ENCODE data around the gene STAB1. TPM values are rescaled to one million over a fixed set of nuclear protein-coding genes. Genes with fewer than 3 reads are reported as not detected.
A peak's percentile ranks its signal among the peaks of the same experiment; 100 is the strongest.

STAB1 gene
- total and polyA plus RNA-seq, 2 experiments from 2014 or later, result not detected

DNA sequence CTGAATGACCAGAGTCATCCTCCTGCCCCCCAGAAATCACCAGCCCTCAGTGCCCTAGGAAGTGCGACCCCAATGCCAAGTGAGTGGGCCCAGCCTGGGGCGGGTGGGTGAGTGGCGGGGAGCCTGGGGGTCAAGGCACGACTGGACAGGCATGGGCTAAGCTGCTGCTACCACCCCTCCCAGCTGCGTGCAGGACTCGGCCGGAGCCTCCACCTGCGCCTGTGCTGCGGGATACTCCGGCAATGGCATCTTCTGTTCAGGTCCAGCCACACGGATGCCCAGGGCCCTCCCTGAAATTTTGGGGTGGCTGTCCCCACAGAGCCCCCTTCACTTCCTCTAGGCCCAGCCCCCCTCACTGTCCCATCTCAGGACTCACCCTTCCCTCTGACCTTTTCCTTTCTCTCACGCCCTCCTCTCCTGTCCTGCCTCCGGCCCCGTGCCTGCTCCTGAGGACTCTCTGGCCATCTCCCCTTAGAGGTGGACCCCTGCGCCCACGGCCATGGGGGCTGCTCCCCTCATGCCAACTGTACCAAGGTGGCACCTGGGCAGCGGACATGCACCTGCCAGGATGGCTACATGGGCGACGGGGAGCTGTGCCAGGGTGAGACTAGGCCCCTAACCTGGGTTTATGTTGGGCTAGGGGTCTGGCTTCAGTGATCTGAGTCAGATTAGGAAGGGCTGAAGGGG is 21.5 kb downstream of the STAB1 start:
- H3K9me3 ChIP-seq (ENCODE audit: low read depth), result no peaks in the 10 kb centered on the region
- H3K9me2 ChIP-seq (ENCODE audit: insufficient read depth), result no peaks in the 10 kb centered on the region
- no peak overlapping the region for H2AFZ ChIP-seq
- TF ChIP-seq EZH2phosphoT487 (IDR thresholded peaks at IDR 0.05; ENCODE audit: insufficient read depth, low read depth) (no peak), EZH2 (IDR thresholded peaks at IDR 0.05; ENCODE audit: insufficient read depth, poor library complexity, severe bottlenecking) (no peak)
- no peaks in the 10 kb centered on the region for H3K36me3 ChIP-seq (ENCODE audit: low read depth)
- H4K20me1 ChIP-seq (ENCODE audit: insufficient read depth), result no peaks in the 10 kb centered on the region
- H3K27ac ChIP-seq, result no peak overlapping the region
- in situ Hi-C loops (cut with MboI), result no loop called here
- H3K4me3 ChIP-seq, result no peak overlapping the region
- H3K27me3 ChIP-seq (replicated peaks; ENCODE audit: insufficient read depth), result no peaks in the 10 kb centered on the region; the same call in 1 of the 2 replicates
- no peaks in the 10 kb centered on the region for H3F3A ChIP-seq (ENCODE audit: insufficient read depth)
- H3K79me2 ChIP-seq (ENCODE audit: insufficient read depth), result no peaks in the 10 kb centered on the region
- WGBS, 2 experiments (ENCODE audit: low coverage in 1 of 2, low lambda C conversion rate in 2 of 2, missing lambda C conversion rate in 2 of 2), result 79 to 81% methylated on average over 10 to 19 of the region's 19 CpGs
- no peak overlapping the region for H3K4me2 ChIP-seq (ENCODE audit: unreplicated experiment)
- DNase-seq, result no peak
- no peak overlapping the region for H3K9ac ChIP-seq
- H3K4me1 ChIP-seq (ENCODE audit: insufficient read depth), result no peaks in the 10 kb centered on the region

DNA sequence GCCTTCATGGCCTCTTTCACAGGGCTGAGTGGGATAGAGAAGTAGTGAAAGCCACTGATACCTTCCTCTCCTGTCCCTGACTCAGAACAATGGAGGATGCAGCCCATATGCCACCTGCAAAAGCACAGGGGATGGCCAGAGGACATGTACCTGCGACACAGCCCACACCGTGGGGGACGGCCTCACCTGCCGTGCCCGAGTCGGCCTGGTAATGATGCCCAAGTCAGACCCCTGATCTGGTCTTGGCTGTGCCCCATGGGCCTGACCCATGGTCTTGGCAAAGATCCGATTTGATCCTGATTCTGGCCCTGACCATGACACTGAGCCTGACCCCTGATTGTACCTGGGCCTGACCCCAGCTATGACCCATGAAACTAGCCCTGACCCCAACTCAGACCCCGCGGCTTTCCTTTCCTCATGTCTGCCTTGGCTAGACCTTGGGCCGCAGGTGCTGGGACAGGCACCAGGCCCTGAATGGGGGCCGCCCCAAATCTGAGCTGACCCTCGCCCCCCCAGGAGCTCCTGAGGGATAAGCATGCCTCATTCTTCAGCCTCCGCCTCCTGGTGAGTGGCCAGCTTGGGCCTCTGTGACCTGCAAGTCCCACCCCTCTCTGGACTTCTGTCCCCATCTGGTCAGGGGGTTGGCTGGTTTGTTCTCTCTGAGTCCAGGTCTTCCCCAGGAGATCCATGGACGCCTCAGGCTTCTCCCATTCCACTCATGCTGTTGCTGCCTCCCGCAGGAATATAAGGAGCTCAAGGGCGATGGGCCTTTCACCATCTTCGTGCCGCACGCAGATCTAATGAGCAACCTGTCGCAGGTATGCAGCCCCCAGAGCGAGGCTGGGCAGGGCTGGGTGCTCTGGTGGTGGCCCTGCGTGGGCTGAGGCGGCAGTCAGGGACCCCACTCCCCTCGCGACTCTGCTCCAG is 22.9 kb downstream of the STAB1 start:
- DNase-seq, result no peak
- 75 to 84% methylated on average over 21 to 25 of the region's 25 CpGs for WGBS, 2 experiments (ENCODE audit: low coverage in 1 of 2, low lambda C conversion rate in 2 of 2, missing lambda C conversion rate in 2 of 2)
- no peak for TF ChIP-seq EZH2 (IDR thresholded peaks at IDR 0.05; ENCODE audit: insufficient read depth, poor library complexity, severe bottlenecking)
- no peak for TF ChIP-seq EZH2phosphoT487 (IDR thresholded peaks at IDR 0.05; ENCODE audit: insufficient read depth, low read depth)
- Histone ChIP-seq H4K20me1 (ENCODE audit: insufficient read depth) (no peaks in the 10 kb centered on the region), H3K9ac (no peak overlapping the region), H3K4me1 (ENCODE audit: insufficient read depth) (no peaks in the 10 kb centered on the region), H3K4me2 (ENCODE audit: unreplicated experiment) (no peak overlapping the region), H3K4me3 (no peak overlapping the region), H3K9me2 (ENCODE audit: insufficient read depth) (no peaks in the 10 kb centered on the region), H3K27ac (no peak overlapping the region), H3F3A (ENCODE audit: insufficient read depth) (no peaks in the 10 kb centered on the region), H2AFZ (no peak overlapping the region), H3K27me3 (replicated peaks; ENCODE audit: insufficient read depth) (no peaks in the 10 kb centered on the region; the same call in 1 of the 2 replicates), H3K9me3 (ENCODE audit: low read depth) (no peaks in the 10 kb centered on the region), H3K36me3 (ENCODE audit: low read depth) (no peaks in the 10 kb centered on the region), H3K79me2 (ENCODE audit: insufficient read depth) (no peaks in the 10 kb centered on the region)
- in situ Hi-C loops (cut with MboI), result no loop called here

DNA sequence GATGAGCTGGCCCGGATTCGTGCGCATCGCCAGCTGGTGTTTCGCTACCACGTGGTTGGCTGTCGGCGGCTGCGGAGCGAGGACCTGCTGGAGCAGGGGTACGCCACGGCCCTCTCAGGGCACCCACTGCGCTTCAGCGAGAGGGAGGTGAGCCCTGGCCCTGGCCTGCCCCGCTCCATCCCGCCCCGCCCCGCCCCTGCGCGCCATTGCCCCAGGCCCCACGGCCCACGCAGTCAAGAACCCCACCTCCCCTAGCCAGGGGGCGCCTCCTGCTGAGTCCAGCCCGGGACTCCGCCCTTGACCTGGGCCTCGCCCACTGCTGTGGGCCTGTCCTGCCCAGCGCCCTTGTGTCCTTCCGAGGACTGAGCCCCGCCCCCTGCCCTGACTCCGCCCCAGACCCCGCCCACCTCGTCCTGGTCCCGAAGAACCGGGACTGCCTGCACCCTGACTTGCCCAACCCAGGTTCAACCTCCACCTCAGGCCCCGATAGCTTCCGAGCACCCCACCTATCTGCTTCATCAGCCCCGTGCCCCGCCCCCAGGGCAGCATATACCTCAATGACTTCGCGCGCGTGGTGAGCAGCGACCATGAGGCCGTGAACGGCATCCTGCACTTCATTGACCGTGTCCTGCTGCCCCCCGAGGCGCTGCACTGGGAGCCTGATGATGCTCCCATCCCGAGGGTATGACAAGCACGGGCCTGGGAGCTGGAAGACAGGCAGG is 23.7 kb downstream of the STAB1 start:
- Histone ChIP-seq H4K20me1 (ENCODE audit: insufficient read depth) (no peaks in the 10 kb centered on the region), H3K4me1 (ENCODE audit: insufficient read depth) (no peaks in the 10 kb centered on the region), H3K79me2 (ENCODE audit: insufficient read depth) (no peaks in the 10 kb centered on the region), H3K4me2 (ENCODE audit: unreplicated experiment) (no peak overlapping the region), H2AFZ (no peak overlapping the region), H3K27me3 (replicated peaks; ENCODE audit: insufficient read depth) (no peaks in the 10 kb centered on the region), H3K9ac (no peak overlapping the region), H3F3A (ENCODE audit: insufficient read depth) (no peaks in the 10 kb centered on the region), H3K4me3 (no peak overlapping the region), H3K9me2 (ENCODE audit: insufficient read depth) (no peaks in the 10 kb centered on the region), H3K36me3 (ENCODE audit: low read depth) (no peaks in the 10 kb centered on the region), H3K9me3 (ENCODE audit: low read depth) (no peaks in the 10 kb centered on the region), H3K27ac (no peak overlapping the region)
- in situ Hi-C loops (cut with MboI), result no loop called here
- no peak for TF ChIP-seq EZH2phosphoT487 (IDR thresholded peaks at IDR 0.05; ENCODE audit: insufficient read depth, low read depth)
- TF ChIP-seq EZH2 (IDR thresholded peaks at IDR 0.05; ENCODE audit: insufficient read depth, poor library complexity, severe bottlenecking), result no peak
- peak; percentile 51 for DNase-seq
- WGBS, 2 experiments (ENCODE audit: low coverage in 1 of 2, low lambda C conversion rate in 2 of 2, missing lambda C conversion rate in 2 of 2), result 40 to 65% methylated on average over 16 to 45 of the region's 50 CpGs

DNA sequence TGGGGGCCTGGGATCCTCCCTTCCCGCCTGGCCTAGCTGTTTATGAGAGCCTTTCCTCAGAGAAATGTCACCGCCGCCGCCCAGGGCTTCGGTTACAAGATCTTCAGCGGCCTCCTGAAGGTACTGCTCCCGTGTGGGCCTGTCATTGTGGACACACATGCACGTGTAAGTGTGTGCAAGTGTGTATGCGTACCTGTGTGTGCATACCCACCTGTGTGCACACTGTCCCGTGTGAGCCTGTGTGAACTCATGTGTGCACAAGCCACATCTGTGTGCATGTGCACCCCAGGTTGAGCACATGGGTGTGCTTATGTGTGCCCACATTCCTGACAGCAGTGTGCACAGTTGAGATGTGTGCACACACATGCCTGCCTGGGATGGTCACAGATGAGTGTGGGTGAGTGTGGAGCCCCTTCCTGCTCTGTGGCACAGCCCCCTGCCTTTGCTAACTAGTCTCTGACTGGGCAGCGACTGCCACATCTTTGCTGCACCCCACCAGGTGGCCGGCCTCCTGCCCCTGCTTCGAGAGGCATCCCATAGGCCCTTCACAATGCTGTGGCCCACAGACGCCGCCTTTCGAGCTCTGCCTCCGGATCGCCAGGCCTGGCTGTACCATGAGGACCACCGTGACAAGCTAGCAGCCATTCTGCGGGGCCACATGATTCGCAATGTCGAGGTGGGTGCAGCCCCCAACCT is 24.5 kb downstream of the STAB1 start:
- Histone ChIP-seq H3K9me3 (ENCODE audit: low read depth) (no peaks in the 10 kb centered on the region), H2AFZ (no peak overlapping the region), H3K9ac (no peak overlapping the region), H3K27ac (no peak overlapping the region), H3F3A (ENCODE audit: insufficient read depth) (no peaks in the 10 kb centered on the region), H3K4me2 (ENCODE audit: unreplicated experiment) (no peak overlapping the region), H3K79me2 (ENCODE audit: insufficient read depth) (no peaks in the 10 kb centered on the region), H4K20me1 (ENCODE audit: insufficient read depth) (no peaks in the 10 kb centered on the region), H3K4me3 (no peak overlapping the region), H3K9me2 (ENCODE audit: insufficient read depth) (no peaks in the 10 kb centered on the region), H3K36me3 (ENCODE audit: low read depth) (no peaks in the 10 kb centered on the region), H3K4me1 (ENCODE audit: insufficient read depth) (no peaks in the 10 kb centered on the region), H3K27me3 (replicated peaks; ENCODE audit: insufficient read depth) (no peaks in the 10 kb centered on the region)
- DNase-seq, result no peak
- in situ Hi-C loops (cut with MboI), result no loop called here
- TF ChIP-seq EZH2 (IDR thresholded peaks at IDR 0.05; ENCODE audit: insufficient read depth, poor library complexity, severe bottlenecking) (no peak), EZH2phosphoT487 (IDR thresholded peaks at IDR 0.05; ENCODE audit: insufficient read depth, low read depth) (no peak)
- WGBS, 2 experiments (ENCODE audit: low coverage in 1 of 2, low lambda C conversion rate in 2 of 2, missing lambda C conversion rate in 2 of 2), result 88% methylated on average over 22 of the region's 22 CpGs
